Activated CD8-positive, alpha-beta memory T cell treated with anti-CD3 and anti-CD28 coated beads, Interleukin-2, amount 50 U/mL, for 4 hours (primary cell): ENCODE results near the gene LRMDA.

Experiments used
- DNase-seq: peaks from one replicate; pipeline ENCODE4 v3.0.0-alpha.2; 2020

Gene LRMDA

DNA sequence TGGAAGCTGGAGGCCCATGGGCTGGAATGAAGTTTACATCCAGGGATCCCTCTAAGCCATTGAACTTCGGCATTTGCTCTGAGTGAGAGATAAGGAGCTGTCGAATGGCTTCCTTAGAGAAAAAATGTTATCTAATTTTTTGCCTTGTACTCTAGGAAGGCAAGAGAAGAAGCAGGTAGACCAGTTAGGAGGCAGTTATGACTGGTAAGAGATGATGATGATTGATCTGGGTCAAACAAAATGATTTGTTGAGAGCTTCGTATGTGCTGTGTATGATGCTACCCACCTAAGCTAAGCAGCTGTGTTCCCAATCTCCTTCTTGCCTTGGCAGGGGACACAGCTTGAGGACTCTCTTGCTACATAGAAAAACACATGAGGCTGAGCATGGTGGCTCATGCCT is 370.2 kb downstream of the LRMDA start:
- DNase-seq: no peak

DNA sequence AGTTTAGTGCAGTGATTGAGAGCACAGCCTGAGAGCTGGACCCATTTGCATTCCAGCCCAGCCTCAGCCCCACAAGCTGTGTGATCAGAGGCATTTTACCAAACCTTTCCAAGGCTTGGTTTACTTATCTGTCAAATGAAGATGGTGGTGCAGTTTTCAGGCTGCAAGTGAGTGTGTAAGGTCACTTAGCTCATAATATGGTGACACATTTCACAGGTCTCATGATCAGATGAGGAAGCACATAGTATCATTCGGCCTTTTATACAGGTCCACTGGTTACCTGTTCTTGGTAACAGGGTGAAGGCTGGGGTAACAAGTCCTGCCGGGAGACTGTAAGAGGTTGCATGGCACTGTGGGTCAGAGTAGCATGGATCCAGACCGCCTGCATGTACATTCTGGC is 371.7 kb downstream of the LRMDA start:
- DNase-seq: no peak

DNA sequence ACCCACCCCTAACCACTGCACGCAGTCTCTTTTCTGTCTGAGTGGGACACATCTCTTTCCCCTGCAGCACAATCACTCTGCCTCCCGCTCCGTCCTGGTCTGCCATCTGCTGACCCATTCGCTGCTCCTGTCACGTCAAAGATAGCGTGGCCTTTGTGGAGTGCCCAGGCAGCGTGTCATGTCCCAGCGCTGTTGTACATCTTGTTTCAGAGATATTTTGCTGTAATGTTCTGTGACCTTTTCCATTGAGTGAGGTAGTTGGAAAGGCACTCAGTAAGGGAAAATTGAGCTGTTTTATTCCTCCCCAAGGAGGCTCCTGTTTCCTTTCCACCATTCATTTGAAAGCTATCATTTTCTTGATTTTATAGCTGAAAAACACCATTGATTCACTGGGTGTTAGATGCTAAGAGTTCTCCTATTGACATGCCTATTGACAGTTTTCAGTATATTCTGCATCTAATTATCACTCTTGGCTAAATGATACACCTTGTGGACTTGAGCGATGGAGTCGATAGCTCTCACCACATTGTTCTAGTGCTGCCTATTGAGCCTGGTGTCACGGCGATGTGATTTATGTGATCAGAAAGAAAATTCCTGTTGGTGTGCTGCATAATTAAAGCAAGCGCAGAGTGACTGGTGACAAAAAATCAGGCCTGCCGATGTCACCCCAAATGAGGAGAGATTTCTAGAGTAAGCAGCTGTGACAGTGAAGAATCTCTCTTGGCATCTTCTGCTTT is 372.6 kb downstream of the LRMDA start:
- no peak for DNase-seq

DNA sequence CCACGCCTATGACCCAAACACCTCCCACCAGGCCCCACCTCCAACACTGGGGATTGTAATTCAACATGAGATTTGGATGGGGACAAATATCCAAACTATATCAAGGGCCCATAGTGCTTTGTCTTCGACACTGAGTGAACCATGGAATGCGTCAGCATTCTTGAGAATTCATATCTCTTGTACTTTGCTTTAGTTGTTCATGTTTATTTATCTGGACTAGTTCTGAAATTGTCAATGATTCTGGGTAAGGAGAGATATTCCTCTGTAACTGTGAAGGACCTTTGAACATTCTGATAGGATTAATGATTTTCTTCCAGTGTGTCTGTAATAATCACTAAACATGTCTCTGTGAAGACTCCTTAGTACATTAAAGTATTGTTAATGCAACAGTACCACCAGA is 374.8 kb downstream of the LRMDA start:
- no peak for DNase-seq

DNA sequence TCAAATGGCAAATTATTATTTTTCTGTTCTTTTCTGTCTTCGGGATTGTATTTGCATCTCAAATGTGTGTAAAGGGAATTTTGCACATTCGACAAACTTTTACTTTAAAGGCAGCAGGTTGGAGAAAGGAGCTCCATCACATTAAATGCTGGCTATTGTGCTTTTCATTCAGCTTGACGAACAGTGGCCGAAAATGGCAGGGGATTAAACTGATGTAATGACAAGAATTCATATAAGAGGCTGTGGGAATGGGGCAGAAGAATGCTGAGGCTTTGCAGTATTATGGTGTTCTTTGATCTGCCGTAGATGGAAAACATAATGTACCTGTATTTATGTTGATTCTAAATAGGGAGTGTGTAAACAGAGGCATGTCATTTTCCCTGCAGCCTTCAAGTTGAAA is 376.0 kb downstream of the LRMDA start:
- DNase-seq: no peak

DNA sequence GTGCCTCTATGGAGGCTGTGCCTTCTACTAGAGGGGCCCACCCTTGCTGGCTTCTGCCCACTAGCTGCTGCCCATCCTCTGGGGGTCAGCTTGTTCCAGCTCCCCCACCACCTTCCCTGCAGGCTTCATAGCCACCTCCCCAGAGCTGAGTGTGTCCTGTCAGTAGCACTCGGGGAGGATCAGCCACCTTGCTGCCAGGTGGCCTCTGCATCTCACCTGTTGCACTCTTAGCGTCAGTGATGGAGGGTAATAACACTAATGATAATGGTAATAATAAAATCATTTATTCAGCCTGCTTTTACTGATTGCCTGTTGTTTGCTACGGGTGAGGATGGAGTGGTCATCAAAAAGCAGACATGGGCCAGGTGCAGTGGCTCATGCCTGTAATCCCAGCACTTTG is 377.6 kb downstream of the LRMDA start:
- no peak for DNase-seq

DNA sequence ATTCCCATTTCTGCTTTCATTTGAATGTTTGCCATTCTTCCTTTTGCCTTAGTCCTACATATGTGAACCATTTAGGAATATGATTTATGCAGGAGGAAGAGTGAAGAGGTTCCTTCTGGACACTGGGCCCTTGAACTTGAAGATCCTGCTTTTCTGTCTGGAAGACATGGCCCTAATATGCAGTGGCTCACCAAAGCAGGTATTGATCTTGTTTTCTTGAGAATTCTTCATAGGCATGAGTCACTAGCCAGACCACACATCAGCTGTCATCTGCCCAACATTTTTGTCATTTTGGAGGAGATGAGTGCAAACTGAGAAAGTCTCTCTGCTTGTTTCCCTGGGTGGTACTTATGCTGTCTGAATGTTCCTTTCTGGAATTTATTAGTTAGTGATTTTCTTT is 382.6 kb downstream of the LRMDA start:
- no peak for DNase-seq

DNA sequence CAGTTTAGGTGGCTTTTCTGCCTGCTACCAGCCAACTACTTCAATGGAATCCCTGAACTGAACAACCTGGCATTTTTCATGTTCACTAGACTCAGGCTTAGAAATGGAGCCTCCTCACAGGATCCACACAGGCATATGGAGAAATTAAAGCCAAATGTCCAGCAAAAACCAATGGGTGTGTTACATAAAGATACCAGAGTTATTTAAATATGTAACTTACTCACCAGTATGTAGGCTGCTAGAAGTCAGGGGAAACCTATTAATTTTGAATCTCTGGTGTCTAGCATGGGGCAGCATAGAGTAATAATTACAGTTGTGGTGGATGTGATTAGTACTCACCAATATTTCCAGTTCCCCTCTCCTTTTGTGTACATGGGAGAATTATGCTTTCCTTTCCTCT is 383.6 kb downstream of the LRMDA start:
- no peak for DNase-seq

DNA sequence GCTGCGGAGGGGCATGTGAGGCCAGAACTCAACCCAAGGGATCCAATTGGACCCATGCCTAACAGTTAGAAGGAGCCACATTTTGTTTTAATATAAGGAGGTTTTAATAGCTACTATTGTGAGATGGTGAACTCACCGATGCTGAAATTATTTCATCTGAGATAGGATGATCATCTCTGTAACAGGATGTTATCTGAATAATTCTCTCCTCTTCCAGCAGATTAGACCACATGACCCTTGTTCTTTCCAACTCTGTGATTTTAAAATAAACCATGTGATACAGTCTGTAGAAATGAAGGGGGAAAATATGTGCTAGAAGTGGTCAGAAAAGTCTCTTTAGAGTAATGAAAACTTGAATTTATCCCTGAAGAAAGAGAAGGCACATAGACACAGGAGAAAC is 385.8 kb downstream of the LRMDA start:
- no peak for DNase-seq

DNA sequence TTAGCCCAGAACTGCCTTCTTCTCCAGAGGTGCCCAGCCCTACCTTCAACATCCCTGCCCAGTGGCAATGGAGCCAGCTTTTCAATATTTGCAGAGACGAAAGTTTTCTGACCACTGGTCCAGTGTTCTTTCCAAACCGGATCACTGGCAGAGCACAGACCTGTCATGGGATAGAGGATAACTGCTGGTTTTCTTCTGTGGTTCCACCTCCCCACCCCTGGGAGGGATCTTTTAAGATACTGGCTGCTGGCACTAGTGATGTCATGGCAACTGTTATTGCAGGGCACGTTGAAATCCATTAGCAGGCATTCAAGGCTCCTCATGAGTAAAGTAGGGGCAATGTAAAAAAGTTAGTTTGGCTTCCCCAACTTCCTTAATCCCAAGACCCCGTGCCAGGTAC is 387.1 kb downstream of the LRMDA start:
- DNase-seq: no peak

DNA sequence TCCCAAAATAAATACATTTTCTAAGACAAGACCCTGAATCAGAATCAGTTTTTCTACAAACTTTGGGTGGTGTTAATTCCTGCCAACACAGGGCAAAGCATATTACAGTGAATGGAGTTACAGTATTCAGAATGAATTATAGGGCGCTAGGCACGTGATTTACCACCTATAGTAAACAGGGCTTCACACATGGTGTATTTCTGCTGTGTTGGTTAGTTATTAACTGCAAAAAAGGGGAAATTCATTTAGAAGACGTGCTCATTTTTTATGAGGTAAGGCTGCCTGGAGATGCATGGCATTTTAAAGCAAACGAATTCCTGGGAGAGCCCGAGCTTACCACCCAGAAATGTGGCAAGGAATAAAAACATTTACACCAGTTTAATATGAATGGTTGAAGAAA is 393.8 kb downstream of the LRMDA start:
- no peak for DNase-seq

DNA sequence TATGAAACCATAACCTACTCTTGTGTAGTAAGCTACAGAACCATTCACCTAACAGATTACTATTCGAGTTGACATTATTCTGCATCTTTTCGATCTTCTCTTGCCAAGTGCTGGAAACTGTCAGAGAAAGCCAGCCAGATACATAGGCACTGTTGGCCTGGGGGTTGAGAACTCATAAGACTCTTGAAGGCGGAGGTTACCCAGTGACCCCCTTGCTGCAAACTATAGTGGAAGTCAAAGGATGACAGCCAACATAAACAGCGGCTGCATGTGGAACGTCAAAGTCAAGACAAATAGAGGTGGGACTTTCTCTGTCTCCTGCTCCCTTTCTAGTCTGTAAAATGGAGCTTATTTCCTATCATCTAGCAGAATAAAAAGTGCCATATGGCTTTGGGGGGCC is 394.2 kb downstream of the LRMDA start:
- no peak for DNase-seq

DNA sequence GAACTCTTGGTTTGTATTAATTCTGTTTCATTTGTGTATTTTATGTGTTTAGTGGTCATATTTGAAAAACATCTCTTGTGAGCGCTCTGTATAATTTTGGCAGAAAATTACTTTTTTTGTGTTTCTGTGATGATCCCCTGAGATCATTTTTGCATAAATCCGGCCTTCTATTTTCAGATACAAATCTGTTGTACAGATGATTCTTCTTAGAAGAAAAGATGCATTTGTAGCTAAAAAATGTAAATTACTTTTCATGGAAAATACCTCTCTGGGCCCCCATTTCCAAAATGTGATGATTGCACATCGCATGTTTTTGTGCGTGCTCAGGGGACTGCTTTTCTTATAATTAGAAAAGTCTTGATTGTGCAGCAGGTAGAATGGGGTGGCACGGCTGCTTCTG is 395.4 kb downstream of the LRMDA start:
- no peak for DNase-seq

DNA sequence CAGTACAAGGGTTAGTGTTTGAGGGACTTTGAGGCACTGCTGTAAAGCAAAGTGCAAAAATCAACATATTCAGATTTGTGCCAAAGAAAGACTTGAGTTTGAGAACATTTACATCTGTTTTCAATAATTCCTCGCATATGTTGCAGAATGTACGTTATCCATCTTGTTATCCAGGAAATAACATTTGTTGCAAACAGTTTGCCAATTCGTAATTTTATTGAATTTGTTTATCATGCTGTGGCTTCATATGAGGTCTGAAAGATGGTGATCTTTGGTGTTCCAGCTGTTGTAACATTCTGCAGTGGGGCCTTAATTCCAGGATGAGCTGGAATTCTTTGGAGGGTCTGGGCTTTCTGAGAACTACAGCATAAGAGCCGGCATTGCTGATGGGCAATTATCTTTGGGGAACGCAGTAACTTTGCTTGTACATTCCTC is 396.2 kb downstream of the LRMDA start:
- DNase-seq: no peak

DNA sequence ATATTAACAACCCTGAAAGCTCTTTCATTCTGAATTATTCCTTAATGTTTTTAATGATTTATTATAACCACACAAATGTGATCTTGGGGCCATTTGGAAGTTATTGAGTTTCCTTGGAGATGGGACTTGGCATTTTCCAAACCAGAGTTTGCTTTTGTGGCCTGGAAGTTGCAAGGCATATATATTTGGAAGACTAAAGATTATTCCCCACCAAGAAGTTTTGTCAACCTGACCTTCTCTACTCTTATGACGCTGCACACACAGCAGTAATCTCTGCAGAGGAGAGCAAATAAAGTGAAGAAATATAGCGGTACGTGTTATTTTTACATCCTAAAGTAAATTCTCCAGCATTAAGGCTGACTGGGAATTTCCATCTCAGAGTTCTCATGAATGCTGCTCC is 397.0 kb downstream of the LRMDA start:
- DNase-seq: no peak

DNA sequence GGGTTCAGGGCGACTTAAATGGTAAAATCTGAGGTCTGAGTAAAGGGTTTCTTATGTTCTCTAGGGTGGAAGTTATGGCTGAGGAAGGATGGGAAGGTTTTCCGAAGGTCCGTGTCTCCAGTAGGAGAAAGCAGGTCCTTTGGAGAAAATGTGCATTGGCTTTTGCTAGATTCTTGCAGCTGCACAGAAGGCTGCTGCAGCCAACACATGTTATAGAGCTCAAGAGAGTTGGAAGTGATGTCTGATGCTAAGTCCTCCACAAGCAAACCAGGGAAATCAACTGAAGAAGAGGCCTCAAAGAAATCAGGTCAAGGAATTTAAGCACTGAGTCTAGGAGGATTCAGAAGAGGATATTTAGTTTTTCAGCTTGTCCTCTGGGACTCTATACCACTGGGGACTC is 404.6 kb downstream of the LRMDA start:
- no peak for DNase-seq

DNA sequence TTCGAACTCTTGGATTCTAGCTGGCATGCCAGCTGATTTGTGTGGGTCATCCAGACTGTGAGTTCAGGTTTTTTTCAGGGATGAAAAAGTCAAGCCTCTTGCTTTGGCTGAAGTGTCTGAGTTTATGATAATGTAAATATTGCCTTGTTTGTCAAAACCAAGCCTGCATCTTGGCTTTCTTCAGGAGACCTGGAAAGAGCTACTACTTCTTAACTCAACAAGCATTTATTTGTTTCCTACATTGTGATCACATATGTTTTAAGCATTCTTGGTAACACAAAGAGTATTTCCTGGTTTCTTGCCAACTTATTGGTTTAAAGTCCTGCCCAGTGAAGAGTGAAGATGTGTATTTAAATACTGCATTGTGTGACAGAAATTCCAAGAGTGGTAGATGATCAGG is 407.1 kb downstream of the LRMDA start:
- no peak for DNase-seq

DNA sequence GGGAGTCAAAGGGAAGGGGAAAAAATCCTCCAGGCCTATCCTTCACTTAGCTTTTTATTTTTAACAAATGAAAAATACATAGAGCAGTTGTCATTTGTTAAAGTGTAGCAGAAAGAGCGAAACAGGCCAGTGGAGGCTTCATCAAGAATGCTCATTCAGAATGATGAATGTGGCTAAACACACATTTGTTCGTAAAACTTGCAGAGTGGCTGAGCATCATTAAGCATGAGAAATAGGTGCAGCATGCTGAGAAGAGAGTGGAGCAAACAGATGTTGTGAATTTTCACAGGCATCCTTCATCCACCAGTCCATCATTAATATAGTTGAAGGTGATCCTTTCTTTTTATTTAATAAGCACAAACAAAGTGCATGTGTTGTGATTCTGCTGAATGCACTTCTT is 407.6 kb downstream of the LRMDA start:
- no peak for DNase-seq

DNA sequence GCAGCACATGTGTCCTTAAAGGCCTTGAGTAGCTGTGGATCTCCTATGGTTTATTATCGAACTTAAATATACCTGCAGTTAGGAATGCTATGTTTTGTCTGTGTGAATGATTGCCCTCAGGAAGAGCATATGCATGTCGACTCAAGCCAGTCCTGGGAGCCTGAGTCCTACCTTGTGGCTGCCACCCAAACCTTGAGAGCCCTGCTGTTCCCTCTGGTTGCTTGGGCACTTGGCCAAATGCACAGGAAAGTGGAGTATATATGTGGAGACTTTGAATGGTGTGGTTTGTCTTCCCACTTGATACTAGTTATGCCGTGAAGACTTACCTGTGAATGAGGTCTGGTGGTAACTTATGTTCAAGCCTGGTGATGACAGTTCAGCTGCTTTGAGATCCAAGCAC is 409.8 kb downstream of the LRMDA start:
- DNase-seq: no peak

DNA sequence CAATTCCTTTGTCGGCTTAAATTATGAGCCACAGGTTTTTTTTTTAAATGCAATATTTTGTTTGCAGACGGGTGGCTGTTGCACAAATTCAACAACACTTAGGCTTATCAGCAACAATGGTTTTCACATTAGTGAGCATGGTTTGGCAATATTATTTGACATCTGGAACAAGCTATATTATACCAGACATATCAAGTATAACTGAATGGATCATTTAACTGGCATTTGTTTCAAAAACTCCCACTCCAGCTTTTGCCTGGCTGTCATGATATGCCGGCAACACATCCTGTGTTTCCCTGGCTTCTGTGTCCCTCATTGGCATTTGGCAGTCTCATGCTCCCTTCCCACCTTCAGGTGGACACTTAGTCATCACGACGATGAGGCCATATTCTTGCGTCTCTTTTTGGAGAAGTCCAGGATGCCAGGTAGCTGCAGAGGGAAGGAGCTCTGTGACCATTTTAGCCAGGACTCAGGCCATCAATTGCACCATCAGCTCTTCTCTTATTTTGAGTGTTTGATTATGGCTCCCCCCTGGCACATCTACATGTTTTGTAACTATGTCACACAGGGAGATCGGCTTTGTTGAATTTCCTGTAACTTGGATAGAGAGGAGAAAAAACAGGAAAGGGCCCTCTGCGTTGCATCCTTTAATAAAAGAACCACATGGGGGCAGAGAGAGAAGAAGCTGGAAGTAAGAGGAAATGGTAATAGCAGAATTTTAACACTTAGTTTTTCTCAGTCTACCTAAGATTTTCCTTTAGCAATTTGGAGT is 413.9 kb downstream of the LRMDA start:
- no peak for DNase-seq

DNA sequence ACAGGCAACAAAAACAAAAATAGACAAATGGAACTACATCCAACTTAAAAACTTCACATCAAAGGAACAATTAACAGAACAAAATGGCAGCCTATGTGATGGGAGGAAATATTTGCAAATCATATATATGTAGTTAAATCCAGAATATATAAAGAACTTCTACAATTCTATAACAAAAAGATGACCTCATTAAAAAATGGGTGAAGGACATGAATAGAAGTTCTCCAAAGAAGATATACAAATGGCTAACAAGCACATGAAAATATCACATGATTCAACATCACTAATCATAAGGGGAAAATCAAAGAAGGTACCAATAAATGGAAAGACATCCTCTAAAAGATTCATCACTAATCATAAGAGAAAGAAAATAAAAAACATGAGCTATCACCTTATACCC is 416.1 kb downstream of the LRMDA start:
- no peak for DNase-seq

DNA sequence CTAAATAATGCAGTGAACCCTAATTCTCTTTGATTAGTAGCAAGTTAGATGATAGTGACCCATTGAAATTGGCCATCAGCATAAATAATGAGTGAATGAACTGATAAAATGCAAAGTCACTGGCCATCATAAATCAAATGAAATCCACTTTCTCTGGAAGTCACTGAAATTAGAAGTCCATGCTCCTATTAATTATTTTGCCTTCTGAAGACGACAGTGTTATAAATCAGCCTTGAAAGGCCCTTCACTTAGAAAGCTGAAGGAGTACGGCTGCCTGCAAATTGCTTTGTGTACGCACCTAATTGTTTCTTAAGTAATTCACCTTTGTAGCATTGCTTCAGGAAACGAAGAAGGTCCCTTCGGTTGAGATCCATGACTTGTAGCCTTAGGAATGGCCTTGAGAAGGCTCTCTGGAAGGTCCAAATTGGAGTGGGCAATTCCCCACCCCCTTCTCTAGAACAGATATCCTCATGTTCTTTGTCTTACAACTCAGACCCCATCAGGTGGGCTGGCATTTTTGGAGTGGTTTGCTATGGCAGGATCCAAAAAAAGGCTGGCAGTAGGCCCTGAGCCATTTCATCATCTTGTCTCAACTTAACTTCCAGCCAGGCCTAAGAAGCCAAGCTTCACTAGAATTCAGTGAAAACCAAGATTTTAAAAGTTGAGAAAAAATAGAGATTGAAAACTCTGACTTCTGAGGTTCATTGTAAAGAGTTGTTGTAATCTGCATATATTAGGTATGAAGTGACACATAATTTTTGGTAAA is 420.3 kb downstream of the LRMDA start:
- DNase-seq: no peak

DNA sequence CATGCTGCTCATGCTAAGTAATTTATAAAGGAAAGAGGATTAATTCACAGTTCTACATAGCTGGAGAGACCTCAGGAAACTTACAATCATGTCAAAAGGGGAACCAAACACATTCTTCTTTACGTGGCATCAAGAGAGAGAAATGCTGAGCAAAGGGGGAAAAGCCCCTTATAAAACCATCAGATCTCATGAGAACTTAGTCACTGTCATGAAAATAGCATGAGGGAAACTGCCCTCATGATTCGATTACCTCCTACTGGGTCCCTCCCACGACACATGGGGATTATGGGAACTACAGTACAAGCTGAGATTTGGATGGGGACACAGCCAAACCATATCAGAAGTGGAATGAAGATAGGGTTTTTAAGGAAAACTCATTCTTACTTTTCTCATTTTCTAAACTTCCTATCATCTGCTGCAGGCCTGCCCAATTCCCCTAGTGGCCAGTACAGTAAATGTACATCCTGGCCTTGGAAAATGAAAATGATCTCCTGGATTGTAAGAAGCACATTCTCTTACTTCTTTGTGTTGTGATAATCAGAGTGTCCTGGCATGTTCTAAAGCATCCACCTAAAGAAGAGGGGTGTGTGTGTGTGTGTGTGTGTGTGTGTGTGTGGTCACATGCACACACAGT is 421.5 kb downstream of the LRMDA start:
- DNase-seq: no peak
